IPS DF 19.7 (cell line): ENCODE data around the gene GP9.
"Not testable (repeated sequence)": the region's sequence is repeated elsewhere in the genome, so short reads cannot be mapped to it uniquely, and the experiment has no call there.

Experiments used
- DNase-seq: peaks from one replicate; pipeline ENCODE4 v3.0.0-alpha.2; 2013; ENCODE audit warnings: low read depth, low spot score

The GP9 gene

GRCh38 chr3:129070086-129070885 is 9.7 kb downstream of the GP9 start:
- no peak for DNase-seq

DNA sequence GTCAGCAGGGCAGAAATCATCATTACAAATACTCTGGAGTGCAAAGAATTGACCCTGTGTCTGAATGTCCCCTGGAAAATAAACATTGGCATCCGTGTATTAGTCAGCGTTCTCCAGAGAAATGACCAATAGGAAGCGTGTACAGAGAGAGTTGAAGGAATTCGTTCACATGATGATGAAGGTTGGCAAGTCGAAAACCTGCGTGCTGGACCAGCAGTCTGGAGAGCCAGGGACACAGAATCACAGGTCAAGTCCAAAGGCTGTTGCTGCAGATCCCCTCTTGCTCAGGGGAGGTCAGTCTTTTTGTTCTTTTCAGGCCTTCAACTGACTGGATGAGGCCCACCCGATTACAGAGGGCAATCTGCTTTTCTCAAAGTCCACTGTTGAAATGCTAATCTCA is 16.6 kb downstream of the GP9 start:
- DNase-seq, result no peak

DNA sequence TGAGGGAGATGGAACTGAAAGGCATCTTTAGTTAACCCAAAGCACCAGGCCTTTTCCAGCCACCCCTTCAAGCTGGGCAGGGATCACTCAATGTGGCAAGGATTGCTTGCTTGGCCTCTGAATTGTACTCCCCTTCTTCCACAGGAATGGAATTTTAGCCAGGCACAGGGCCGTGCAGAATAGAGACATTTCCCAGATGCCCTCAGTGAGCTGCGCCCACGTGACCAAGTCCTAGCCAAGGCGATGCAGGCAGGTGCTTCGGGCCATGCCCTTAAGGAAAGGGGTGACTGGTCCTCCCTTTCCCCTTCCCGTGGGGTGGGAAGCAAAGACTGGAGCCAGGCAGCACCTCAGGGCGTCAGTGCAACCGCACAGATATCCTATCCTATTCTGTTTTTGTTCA is 17.9 kb downstream of the GP9 start:
- no peak for DNase-seq

GRCh38 chr3:129081503-129081902 is 20.9 kb downstream of the GP9 start:
- no peak for DNase-seq

DNA sequence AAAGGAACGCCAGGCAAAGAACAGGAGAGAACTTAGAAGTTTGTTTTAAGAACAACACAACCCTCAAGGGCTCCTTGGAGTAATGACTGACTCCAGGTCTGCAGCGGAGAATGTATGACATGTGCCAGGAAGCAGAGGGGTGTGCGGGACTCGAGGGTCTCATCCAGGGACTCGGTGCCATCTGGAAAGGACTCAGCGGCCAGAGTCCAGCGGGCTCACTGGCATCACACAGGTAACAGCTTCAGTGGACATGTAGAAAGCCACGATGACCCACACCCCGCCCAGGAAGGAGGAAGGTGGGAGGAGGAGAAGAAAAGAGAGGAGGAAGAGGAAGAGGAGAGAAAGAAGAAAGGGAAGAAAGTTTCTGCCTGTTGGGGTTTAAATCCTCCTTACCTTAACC is 21.4 kb downstream of the GP9 start:
- DNase-seq, result no peak

GRCh38 chr3:129084501-129084900 is 23.9 kb downstream of the GP9 start:
- DNase-seq, result no peak

DNA sequence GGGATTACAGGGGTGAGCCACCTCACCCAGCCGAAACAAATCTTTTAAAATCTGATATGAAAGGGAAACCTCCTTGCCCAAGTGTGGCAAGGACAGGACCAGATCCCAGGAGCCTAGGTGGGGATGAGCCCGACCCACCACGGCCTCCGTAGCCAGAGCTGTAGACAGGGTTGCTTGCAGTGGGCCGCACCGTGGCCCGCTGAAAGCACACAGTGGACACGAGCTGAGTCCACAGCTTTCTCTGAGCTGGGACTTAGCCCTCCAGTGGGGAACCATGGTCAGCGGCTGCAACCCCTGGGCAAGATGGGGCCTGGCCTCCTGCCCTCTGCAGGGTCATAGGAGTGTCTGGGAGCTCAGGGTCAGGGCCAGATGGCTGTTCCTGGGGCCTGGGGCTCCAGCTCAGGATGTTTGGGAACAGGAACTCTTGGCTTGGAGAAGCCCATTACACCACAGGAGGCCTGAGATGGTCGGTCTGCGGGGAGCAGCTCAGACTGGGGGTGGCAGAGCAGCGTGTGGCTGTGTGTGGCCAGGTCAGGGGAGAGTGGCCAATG is 24.7 kb downstream of the GP9 start:
- no peak for DNase-seq

GRCh38 chr3:129085818-129086217 is 25.2 kb downstream of the GP9 start:
- DNase-seq, result no peak

- DNase-seq, result no peak
These were observed 26.6 kb downstream of the GP9 start for GRCh38 chr3:129087138-129087702.

GRCh38 chr3:129087904-129088303 is 27.3 kb downstream of the GP9 start:
- DNase-seq, result not testable (repeated sequence)

DNA sequence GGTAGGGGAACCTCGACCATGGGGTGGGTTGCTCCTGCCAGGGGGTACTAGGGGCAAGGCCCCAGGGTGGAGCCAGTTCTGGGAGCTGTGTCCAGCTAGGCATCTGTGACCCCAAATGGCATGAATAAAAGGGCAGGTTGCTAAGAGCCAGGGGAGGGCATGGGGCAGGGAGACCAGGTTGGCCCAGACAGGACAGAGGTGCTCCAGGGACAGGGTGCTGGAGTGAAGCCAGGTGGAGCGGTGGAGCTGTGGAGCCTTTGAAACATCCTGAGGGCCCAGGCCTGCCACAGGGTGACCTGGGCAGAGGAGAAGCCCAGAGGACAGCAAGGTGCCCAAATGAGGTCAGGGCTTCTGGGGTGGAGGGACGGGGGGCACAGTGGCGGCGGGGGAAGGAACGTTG is 27.7 kb downstream of the GP9 start:
- DNase-seq, result not testable (repeated sequence)

- DNase-seq, result no peak
These were observed 34.7 kb downstream of the GP9 start for GRCh38 chr3:129095285-129095684.

DNA sequence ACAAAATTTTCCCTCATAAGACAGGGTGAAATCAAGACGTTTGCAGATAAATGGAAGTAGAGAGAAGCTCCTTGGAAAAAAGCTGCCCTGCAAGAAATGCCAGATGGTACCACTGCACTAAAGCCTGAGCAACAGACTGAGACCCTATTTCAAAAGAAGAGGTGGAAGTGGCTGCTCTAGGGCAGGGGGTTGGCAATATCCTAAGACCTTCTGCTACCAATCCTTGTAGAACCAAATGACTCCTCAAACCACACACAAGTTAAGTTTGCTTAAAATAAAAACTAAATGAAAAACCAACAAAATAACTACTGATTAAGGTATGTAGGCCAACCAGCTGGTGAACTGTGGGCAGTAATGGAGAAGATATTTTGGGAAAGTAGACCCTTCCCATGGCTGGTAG is 39.7 kb downstream of the GP9 start:
- no peak for DNase-seq

DNA sequence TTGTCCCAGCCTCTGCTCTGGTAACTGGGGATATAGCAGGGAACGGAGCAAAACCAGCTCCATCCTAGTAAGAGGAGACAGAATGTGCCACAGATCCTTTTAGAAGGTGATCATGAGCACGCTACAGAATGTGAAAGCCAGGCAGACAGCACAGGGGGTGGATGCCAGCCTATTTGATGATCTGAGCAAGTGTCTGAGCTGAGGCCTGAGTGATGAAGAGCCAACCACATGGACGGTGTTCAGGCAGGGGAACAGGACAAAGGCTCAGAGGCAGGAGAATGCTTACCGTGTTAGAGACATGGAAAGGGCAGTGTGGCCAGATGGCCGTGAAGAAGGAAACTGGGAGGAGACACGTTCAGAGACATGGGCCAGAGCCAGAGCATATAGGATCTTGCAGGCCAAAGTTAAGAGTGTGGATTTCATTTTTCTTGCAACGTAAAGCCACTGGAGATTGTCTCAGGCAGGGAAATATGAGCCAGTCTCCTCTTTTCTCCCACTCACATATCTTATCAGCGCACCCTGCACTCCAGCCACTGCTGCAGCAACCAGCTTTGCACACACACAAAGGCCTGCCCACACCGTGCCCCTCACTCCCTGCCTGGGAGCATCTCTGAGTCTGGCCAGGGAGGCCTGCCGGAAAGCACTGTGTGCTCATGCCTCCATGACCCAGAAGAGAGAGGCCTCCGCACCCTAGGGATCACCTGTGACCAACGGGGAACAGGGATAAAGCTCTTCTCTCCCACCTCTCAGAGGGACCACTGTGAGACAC is 41.0 kb downstream of the GP9 start:
- DNase-seq, result no peak

- no peak for DNase-seq
These were observed 42.7 kb downstream of the GP9 start for GRCh38 chr3:129103296-129103695.

DNA sequence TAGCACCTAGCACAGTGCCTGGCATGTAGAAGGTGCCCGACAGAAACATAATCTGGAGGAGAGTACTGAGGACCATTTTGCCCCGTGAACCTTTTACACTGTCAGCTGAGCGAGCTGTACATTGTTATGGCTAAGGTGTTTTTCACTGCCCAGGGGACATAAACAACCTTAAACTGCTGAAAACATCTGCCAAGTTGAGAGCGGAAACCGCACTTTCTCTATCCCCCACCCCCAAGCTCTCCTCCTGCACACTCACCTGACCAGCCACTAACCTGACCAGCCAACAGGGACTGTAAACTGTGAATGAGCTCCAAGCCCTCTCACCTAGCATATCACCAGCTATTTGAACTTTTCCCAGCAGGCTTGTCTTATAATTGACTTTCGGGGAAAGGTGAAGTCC is 43.5 kb downstream of the GP9 start:
- no peak for DNase-seq

DNA sequence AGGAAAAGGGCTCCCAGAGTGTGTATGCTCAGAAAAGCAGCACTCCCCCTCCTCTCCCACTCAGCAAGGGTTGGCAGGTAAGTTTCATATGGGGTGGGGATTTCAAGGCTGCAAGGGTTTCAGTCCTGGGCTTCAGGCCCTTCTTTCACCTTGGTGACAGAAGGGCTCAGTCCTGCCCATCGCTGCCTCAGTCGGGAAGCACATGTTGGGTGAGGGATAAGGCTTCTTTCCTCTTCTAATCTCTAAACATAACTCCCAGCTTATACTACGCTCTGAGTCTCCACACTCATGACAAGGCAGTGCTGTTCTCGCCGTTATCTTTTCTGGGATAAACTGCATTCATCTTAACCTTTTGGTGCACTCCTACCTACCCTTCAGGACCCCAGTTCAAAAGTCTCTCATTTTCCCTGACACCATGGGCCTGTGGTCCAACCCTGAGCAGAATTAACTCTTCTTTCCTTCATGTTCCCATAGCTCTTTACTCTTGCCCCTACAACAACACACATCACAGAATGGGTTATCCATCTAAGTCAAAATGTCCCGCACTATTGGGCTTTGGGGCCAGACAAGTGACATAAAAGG is 44.0 kb downstream of the GP9 start:
- no peak for DNase-seq

DNA sequence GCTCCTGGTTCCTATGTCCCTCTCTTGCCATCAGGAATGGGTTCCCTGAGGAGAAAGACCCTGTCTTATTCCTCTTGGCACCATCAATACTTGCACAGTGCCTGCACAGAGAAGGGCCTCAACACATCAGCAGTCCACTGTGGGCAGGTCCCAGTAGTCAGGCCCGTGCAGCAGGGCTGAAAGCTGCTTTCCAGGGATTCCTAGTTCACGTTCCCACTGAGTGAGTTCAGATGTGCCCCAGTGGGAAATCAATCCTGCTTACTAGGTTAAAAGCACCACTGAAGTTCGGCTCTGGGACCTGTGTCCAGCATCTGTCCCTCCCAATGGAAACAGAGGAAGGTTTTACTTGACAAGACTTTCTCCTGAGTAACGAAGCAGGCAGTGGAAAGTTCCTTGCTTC is 45.3 kb downstream of the GP9 start:
- DNase-seq, result no peak

DNA sequence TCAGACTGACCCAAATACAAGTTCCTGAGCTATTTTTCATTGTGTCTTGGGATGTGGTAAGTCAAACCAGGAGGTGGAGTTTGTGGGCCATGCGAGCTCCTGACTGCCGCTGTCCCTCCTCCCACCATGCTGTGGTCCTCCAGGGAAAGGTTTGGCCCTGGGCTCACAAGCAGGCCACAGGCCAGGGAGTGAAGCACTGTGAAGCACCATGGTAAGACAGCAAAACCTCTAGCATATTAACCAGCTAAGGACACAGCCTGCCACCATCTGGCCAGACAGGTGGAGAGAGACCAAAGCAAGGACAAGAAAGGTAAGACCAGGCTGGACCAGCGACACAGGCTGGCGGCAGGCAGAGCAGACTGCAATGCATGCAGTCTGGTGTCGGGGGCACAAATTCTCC is 45.7 kb downstream of the GP9 start:
- DNase-seq, result no peak

DNA sequence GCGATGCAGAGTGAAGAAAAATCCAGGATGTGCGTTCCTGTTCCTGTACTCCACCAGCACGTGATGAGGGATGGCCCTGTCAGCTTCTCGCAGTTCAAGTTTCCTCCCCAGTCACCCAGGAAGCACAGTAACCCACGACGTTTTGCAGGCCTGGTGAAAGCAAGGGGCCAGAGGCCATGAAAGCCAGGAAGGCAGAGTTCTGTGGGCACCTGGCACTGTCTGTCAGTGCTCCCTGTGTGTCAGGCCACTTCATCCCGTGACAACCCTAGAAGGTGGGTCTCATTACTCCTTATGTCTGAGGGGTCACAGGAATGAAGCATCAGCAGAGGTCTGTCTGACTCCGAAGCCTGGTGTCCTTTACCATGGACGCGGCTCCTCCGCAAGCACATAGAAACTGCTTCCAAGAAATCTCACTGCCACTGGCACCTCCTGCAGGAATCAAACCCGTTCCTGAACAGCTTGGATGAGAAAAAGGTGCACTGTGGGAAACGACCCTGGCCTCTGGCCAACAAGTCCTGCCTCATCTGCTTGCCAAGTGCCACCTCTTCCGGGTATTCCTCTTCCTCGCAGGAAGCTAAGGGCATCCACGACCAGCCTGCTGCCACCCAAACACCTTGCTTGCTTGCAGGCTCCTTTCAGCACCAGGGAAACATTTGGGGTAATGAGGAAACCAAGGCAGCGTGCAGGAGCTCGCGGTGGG is 46.4 kb downstream of the GP9 start:
- no peak for DNase-seq

DNA sequence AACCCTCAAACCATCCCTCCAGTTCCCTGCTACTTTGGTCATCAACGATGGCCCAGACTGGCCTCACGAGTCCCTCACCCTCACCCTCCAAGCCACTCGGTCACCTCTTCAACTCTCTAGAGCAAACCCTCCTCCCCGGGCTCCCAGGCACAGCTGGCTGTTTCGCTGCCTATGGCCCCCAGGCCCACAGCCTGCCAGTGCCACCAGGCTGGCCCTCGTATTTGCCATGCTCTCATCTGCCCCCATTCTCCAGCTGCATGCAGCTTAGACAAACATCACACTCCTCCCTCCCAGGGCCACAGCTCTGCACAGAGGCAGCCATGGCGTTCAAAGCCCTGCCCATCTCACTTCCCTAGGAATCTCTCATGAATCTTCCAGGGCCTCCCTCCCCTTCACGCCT is 47.2 kb downstream of the GP9 start:
- no peak for DNase-seq
